NK-92 (cell line): Measurements from ENCODE around the gene C19orf38.
A peak's percentile ranks its signal among the peaks of the same experiment; 100 is the strongest.
"Not testable (repeated sequence)": the region's sequence is repeated elsewhere in the genome, so short reads cannot be mapped to it uniquely, and the experiment has no call there.

ENCODE experiments used
- DNase-seq: peaks from one replicate; lab custom pipeline; 2025; ENCODE audit not compliant: unreplicated experiment; lab: John Stamatoyannopoulos, UW

C19orf38 gene

GRCh38 chr19:10820173-10820572 lies 28.0 kb upstream of the C19orf38 start:
- DNase-seq = no peak

- no peak for DNase-seq
Observed at GRCh38 chr19:10823690-10824089, 24.5 kb upstream of the C19orf38 start.

- DNase-seq = no peak
Observed at GRCh38 chr19:10826231-10826630, 22.0 kb upstream of the C19orf38 start.

GRCh38 chr19:10826846-10827245 lies 21.4 kb upstream of the C19orf38 start:
- no peak for DNase-seq

GRCh38 chr19:10828981-10829821 lies 19.0 kb upstream of the C19orf38 start:
- DNase-seq = no peak

GRCh38 chr19:10829967-10830366 lies 18.2 kb upstream of the C19orf38 start:
- DNase-seq = no peak

GRCh38 chr19:10830370-10830769 lies 17.8 kb upstream of the C19orf38 start:
- DNase-seq = no peak

GRCh38 chr19:10830931-10831779 lies 17.1 kb upstream of the C19orf38 start:
- no peak for DNase-seq

- no peak for DNase-seq
Observed at GRCh38 chr19:10831987-10832938, 16.0 kb upstream of the C19orf38 start.

- no peak for DNase-seq
Observed at GRCh38 chr19:10832939-10833296, 15.3 kb upstream of the C19orf38 start.

- no peak for DNase-seq
Observed at GRCh38 chr19:10835089-10835753, 13.0 kb upstream of the C19orf38 start.

GRCh38 chr19:10835754-10836478 lies 12.3 kb upstream of the C19orf38 start, which contains the start of gene TMED1:
Gene TMED1, minus strand, starts transcription at chr19:10836212. Its CDS starts 21 bp downstream, at chr19:10836191.
- DNase-seq = peak; percentile 87

GRCh38 chr19:10836479-10837330 lies 11.5 kb upstream of the C19orf38 start:
- DNase-seq = no peak

- DNase-seq = not testable (repeated sequence)
Observed at GRCh38 chr19:10837649-10838048, 10.6 kb upstream of the C19orf38 start.

GRCh38 chr19:10838377-10838776 lies 9.8 kb upstream of the C19orf38 start:
- DNase-seq = no peak

- no peak for DNase-seq
Observed at GRCh38 chr19:10839114-10840050, 8.8 kb upstream of the C19orf38 start.

GRCh38 chr19:10842788-10843187 lies 5.4 kb upstream of the C19orf38 start:
- no peak for DNase-seq
